ENCODE measurements around the gene MCM9. TPM values are rescaled to one million over a fixed set of nuclear protein-coding genes. Genes with fewer than 3 reads are reported as not detected.

Gene MCM9
- total RNA-seq, 1 donor from 2014 or later: 15.6 TPM

GRCh38 chr6:118974790-118975189, 39.8 kb upstream of the MCM9 start:
- Mint-ChIP-seq H3K4me3 (ENCODE audit: unreplicated experiment) (no peak overlapping the region), H3K9me3 (ENCODE audit: unreplicated experiment) (no peaks in the 10 kb centered on the region), H3K27me3 (ENCODE audit: unreplicated experiment) (no peaks in the 10 kb centered on the region), H3K4me1 (ENCODE audit: unreplicated experiment) (peaks cover 3% of the 10 kb centered on the region), H3K27ac (ENCODE audit: unreplicated experiment) (no peak overlapping the region), H3K36me3 (ENCODE audit: unreplicated experiment) (no peaks in the 10 kb centered on the region)
- TF ChIP-seq CTCF (IDR thresholded peaks at IDR 0.05): no peak
- DNase-seq (ENCODE audit: extremely low spot score, unreplicated experiment): no peak

GRCh38 chr6:118971682-118972081, 36.7 kb upstream of the MCM9 start:
- H3K36me3 Mint-ChIP-seq (ENCODE audit: unreplicated experiment): no peaks in the 10 kb centered on the region
- H3K4me1 Mint-ChIP-seq (ENCODE audit: unreplicated experiment): no peaks in the 10 kb centered on the region
- DNase-seq (ENCODE audit: extremely low spot score, unreplicated experiment): no peak
- H3K27me3 Mint-ChIP-seq (ENCODE audit: unreplicated experiment): no peaks in the 10 kb centered on the region
- H3K27ac Mint-ChIP-seq (ENCODE audit: unreplicated experiment): no peak overlapping the region
- TF ChIP-seq CTCF (IDR thresholded peaks at IDR 0.05): no peak
- no peak overlapping the region for H3K4me3 Mint-ChIP-seq (ENCODE audit: unreplicated experiment)
- H3K9me3 Mint-ChIP-seq (ENCODE audit: unreplicated experiment): no peaks in the 10 kb centered on the region

DNA sequence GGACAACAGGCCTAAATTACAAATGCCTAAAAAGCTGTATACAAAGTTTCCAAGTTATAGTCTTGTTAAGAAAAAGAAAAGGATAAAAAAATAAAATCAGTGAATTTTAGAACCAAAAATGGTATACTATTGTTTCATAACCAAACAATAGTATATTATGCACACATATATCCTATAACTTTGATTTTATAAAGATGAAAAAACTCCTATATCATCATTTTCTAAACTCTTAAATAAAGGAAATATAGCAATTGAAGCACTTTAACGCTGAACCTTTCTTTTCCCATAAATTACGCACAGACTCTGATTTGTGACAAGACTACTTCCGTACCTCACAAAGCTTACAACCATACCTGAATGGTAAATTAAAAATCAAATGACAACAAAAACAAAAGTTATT, 35.9 kb upstream of the MCM9 start:
- DNase-seq (ENCODE audit: extremely low spot score, unreplicated experiment): no peak
- Mint-ChIP-seq H3K4me3 (ENCODE audit: unreplicated experiment) (no peak overlapping the region), H3K9me3 (ENCODE audit: unreplicated experiment) (no peaks in the 10 kb centered on the region), H3K27ac (ENCODE audit: unreplicated experiment) (no peak overlapping the region), H3K4me1 (ENCODE audit: unreplicated experiment) (no peaks in the 10 kb centered on the region), H3K36me3 (ENCODE audit: unreplicated experiment) (no peaks in the 10 kb centered on the region), H3K27me3 (ENCODE audit: unreplicated experiment) (no peaks in the 10 kb centered on the region)
- no peak for TF ChIP-seq CTCF (IDR thresholded peaks at IDR 0.05)

DNA sequence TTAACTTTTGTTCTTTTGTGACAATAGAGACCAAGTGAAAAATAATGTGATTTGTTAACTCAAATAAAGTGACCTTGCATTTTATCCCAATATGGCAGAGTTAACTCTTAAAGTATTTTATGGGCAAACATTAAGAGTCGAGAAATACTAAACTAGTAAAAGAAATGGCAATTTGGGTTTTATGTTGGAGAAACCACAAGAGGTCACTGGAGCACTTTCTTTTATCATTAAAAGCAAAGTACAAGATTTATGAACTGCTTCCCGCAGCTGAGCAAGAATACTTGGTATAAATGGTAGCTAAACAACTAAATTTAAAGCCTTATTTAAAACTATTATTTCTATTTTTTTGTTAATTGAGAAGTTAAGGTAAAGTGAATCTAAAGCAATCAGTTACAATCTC, 33.5 kb upstream of the MCM9 start:
- Mint-ChIP-seq H3K36me3 (ENCODE audit: unreplicated experiment) (no peaks in the 10 kb centered on the region), H3K9me3 (ENCODE audit: unreplicated experiment) (no peaks in the 10 kb centered on the region), H3K27me3 (ENCODE audit: unreplicated experiment) (no peaks in the 10 kb centered on the region)

DNA sequence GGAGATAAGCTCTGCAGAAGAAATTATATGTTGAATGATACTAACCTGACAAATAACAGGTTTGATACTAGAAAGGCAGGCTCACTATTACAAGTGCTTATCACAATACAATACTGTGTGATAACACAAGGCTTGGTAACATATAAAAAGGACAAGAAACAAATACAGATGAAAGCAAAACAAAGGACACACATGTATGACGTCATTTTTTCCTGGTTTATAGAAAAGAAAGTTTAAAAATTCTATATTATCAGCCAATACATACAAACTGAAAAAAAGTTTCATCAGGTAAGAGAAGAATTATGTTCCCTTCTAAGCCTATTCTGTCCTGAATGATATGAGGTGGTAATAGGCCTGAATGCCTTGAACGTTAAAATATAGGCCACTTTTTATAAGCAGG, 32.3 kb upstream of the MCM9 start:
- TF ChIP-seq CTCF (IDR thresholded peaks at IDR 0.05): no peak
- no peaks in the 10 kb centered on the region for H3K4me1 Mint-ChIP-seq (ENCODE audit: unreplicated experiment)
- no peaks in the 10 kb centered on the region for H3K27me3 Mint-ChIP-seq (ENCODE audit: unreplicated experiment)
- no peak overlapping the region for H3K27ac Mint-ChIP-seq (ENCODE audit: unreplicated experiment)
- no peaks in the 10 kb centered on the region for H3K9me3 Mint-ChIP-seq (ENCODE audit: unreplicated experiment)
- no peaks in the 10 kb centered on the region for H3K36me3 Mint-ChIP-seq (ENCODE audit: unreplicated experiment)
- DNase-seq (ENCODE audit: extremely low spot score, unreplicated experiment): no peak
- no peak overlapping the region for H3K4me3 Mint-ChIP-seq (ENCODE audit: unreplicated experiment)

More for the DNA sequence above, 33.5 kb upstream of the MCM9 start:
- Mint-ChIP-seq H3K4me1 (ENCODE audit: unreplicated experiment) (no peaks in the 10 kb centered on the region), H3K27ac (ENCODE audit: unreplicated experiment) (no peak overlapping the region), H3K4me3 (ENCODE audit: unreplicated experiment) (no peak overlapping the region)
- no peak for DNase-seq (ENCODE audit: extremely low spot score, unreplicated experiment)
- TF ChIP-seq CTCF (IDR thresholded peaks at IDR 0.05): peak; percentile 39
